Activated naive CD4-positive, alpha-beta T cell treated with Interleukin-2 at 50 U/mL for 16 hours (primary cell): ENCODE data around the gene APOA4.

Experiments used
- DNase-seq: peaks from one replicate; pipeline ENCODE4 v3.0.0-alpha.2; 2020

The APOA4 gene

DNA sequence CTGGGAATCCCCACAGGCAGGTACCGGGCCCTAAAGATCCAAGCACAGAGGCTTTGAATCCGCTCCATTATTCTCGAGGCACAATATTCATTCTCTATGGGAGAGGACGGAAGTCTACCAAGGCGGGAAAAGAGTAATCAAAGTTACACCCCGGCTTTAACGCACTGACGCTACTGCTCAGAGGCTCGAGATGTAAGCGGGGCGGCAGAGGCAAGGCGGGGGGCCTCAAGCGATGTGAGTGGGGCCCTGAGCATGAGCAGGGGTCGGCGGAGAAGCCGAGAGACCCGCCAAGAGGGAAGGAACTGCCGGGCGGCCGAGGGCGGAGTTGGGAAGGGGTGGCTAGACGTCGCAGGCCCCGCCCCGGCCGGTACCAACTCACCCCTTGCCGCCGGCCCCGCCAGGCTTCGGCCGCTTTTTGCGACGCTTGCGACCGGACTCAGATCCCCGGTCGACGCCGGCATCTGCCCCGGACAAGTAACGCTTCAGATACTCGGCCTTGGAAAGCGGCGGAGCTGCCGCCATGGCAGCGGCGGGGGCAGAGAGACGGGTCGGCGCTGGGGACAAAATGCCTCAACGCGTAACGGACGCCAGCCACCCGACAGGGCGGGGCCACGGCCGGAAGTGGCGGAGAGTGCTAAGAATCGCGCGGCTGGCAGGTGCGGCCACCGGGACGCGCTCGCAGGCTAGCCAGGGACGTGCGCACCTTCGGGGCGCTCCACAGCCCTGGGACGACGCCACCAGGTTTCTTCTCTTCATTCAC, 50.5 kb downstream of the APOA4 start, which contains the start of gene BUD13:
TSS of gene BUD13 (minus strand) at position 545 of the 760 bp plus-strand sequence. CDS start at position 522, 23 bp downstream.
- DNase-seq = peak; percentile 95

DNA sequence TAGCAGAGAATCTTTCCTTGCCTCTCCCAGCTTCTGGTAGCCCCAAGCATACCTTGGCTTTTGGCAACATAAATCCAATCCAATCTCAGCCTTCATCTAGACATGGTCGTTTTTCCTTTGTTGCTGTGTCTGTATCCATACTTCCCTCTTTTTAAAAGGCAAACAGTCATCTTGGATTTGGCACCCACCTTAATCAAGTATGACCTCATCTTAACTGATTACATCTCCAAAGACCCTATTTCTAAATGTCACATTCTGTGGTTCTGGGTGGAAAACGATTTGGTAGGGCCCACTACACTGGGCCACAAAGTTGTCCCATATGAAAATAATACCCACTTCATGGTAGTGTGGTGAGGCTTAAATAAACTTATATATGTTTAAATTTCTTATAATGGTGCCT, 51.2 kb downstream of the APOA4 start:
- DNase-seq = no peak
